ENCODE results near the gene LAMTOR2.
"Not testable (repeated sequence)": the region's sequence is repeated elsewhere in the genome, so short reads cannot be mapped to it uniquely, and the experiment has no call there.

Gene LAMTOR2

DNA sequence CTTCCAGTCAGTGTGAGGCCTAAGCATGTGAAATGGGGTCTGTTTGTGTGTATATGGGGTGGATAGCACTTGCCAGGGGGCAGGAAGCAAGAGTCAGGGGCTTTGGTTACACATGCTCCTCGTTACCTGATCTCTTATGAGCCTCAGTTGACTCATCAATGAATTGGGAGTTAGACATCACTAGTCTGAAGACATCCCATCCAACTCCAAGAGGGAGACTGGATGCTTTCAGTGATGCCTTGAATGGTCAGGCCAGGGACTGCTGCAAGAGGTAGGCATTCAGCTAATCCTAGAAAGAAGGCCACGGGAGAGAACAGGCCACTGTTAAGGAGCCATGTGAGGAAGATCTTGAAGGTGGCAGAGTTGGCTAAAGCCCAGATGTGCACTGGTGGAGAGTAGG lies 12.7 kb downstream of the LAMTOR2 start:
- Histone ChIP-seq H2BK5ac (ENCODE audit: low read length) (no peak overlapping the region), H3K4me3 (ENCODE audit: low read length in 2 of 2) (no peak overlapping the region), H2AFZ (ENCODE audit: low read length) (no peak overlapping the region), H3K4me2 (ENCODE audit: insufficient read depth, low read length, poor library complexity, severe bottlenecking) (no peak overlapping the region), H3K27me3 (ENCODE audit: control insufficient read depth in 3 of 3, insufficient read depth in 3 of 3, low read depth in 1 of 3, low read length in 3 of 3) (no peaks in the 10 kb centered on the region), H4K8ac (ENCODE audit: low read depth, low read length) (no peak overlapping the region), H2BK15ac (ENCODE audit: low read length) (no peak overlapping the region), H2AK5ac (ENCODE audit: low read depth, low read length) (no peak overlapping the region), H4K91ac (ENCODE audit: low read depth, low read length, poor library complexity) (no peak overlapping the region), H2BK120ac (ENCODE audit: low read depth, low read length) (no peak overlapping the region), H3K9me3 (replicated peaks in 1 of 2; ENCODE audit: control insufficient read depth in 2 of 2, insufficient read depth in 1 of 2, low read depth in 1 of 2, low read length in 2 of 2) (no peaks in the 10 kb centered on the region), H3K79me1 (ENCODE audit: low read depth, low read length) (peaks cover 1% of the 10 kb centered on the region), H3K4ac (ENCODE audit: low read length) (no peak overlapping the region), H3K14ac (ENCODE audit: low read length) (no peak overlapping the region), H3K9ac (ENCODE audit: low read depth, low read length, poor library complexity) (no peak overlapping the region), H2BK12ac (ENCODE audit: low read length) (no peak overlapping the region), H3K18ac (ENCODE audit: low read length) (no peak overlapping the region), H3K23ac (ENCODE audit: low read depth, low read length, poor library complexity) (no peak overlapping the region), H3K27ac (replicated peaks; ENCODE audit: low read length) (no peak overlapping the region), H3K4me1 (ENCODE audit: control insufficient read depth in 2 of 2, insufficient read depth in 1 of 2, low read depth in 1 of 2, low read length in 2 of 2) (peaks cover 10 to 18% of the 10 kb centered on the region in 2 donors), H3K36me3 (replicated peaks in 1 of 2; ENCODE audit: control insufficient read depth in 2 of 2, insufficient read depth in 2 of 2, low read length in 2 of 2) (peaks cover 0 to 7% of the 10 kb centered on the region in 2 donors)
- no CpG with 5 or more reads among the region's 2 CpGs for WGBS, 2 donors (ENCODE audit: extremely low coverage in 2 of 2, insufficient read length in 2 of 2, insufficient replicate concordance in 1 of 2)
- no peak for DNase-seq (ENCODE audit: low spot score)

DNA sequence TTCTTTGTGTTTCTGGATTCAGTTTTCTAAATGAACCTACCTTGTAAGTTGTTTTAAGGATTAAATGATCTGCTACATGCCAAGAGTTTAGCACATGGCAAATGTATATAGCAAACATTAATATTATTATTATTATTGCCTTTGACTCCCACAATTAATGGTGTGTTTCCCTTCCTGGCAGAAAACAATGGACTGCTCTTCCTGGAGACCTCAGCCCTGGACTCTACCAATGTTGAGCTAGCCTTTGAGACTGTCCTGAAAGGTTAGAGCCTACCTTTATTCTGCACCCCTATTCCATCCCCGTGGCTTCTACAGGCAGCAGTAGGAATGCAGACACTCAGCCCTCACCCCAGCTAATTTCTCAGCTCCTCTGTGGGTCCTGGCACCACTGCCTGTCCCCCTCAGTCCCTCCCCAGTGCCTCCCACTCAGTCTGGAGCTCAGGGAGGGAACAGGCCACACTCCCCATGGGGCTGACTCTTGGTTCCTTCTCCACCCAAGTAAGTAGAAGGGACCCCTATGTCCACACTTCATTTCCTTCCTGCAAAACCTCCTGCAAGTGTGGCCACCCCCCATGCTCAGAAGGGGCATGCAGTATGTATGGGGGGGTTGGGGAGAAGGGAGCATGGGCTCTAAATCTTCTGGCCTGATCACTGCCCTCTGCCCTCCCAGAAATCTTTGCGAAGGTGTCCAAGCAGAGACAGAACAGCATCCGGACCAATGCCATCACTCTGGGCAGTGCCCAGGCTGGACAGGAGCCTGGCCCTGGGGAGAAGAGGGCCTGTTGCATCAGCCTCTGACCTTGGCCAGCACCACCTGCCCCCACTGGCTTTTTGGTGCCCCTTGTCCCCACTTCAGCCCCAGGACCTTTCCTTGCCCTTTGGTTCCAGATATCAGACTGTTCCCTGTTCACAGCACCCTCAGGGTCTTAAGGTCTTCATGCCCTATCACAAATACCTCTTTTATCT lies 15.2 kb downstream of the LAMTOR2 start:
- peaks cover 6% of the 10 kb centered on the region for H3K79me1 ChIP-seq (ENCODE audit: low read depth, low read length)
- no peak overlapping the region for H2BK12ac ChIP-seq (ENCODE audit: low read length)
- no peak for DNase-seq (ENCODE audit: low spot score)
- H4K91ac ChIP-seq (ENCODE audit: low read depth, low read length, poor library complexity): no peak overlapping the region
- peak overlapping the region; percentile 16 for H2AK5ac ChIP-seq (ENCODE audit: low read depth, low read length)
- H3K9me3 ChIP-seq (replicated peaks in 1 of 2; ENCODE audit: control insufficient read depth in 2 of 2, insufficient read depth in 1 of 2, low read depth in 1 of 2, low read length in 2 of 2): no peaks in the 10 kb centered on the region
- no peak overlapping the region for H3K14ac ChIP-seq (ENCODE audit: low read length)
- H3K4ac ChIP-seq (ENCODE audit: low read length): no peak overlapping the region
- peaks cover 27 to 34% of the 10 kb centered on the region in 2 donors for H3K4me1 ChIP-seq (ENCODE audit: control insufficient read depth in 2 of 2, insufficient read depth in 1 of 2, low read depth in 1 of 2, low read length in 2 of 2)
- peak overlapping the region; percentile 78 for H3K18ac ChIP-seq (ENCODE audit: low read length)
- no peak overlapping the region for H2BK120ac ChIP-seq (ENCODE audit: low read depth, low read length)
- H3K4me2 ChIP-seq (ENCODE audit: insufficient read depth, low read length, poor library complexity, severe bottlenecking): no peak overlapping the region
- H3K9ac ChIP-seq (ENCODE audit: low read depth, low read length, poor library complexity): no peak overlapping the region
- H3K27me3 ChIP-seq (ENCODE audit: control insufficient read depth in 3 of 3, insufficient read depth in 3 of 3, low read depth in 1 of 3, low read length in 3 of 3): no peaks in the 10 kb centered on the region
- H3K4me3 ChIP-seq (ENCODE audit: low read length in 2 of 2): no peak overlapping the region
- no peak overlapping the region for H3K23ac ChIP-seq (ENCODE audit: low read depth, low read length, poor library complexity)
- no peak overlapping the region for H2BK15ac ChIP-seq (ENCODE audit: low read length)
- WGBS, 2 donors (ENCODE audit: extremely low coverage in 2 of 2, insufficient read length in 2 of 2, insufficient replicate concordance in 1 of 2): no CpG with 5 or more reads among the region's 3 CpGs
- H4K8ac ChIP-seq (ENCODE audit: low read depth, low read length): no peak overlapping the region
- H3K27ac ChIP-seq (replicated peaks; ENCODE audit: low read length): peak overlapping the region; percentile 44
- no peak overlapping the region for H2AFZ ChIP-seq (ENCODE audit: low read length)
- peaks cover 2 to 32% of the 10 kb centered on the region in 2 donors for H3K36me3 ChIP-seq (replicated peaks in 1 of 2; ENCODE audit: control insufficient read depth in 2 of 2, insufficient read depth in 2 of 2, low read length in 2 of 2)
- no peak overlapping the region for H2BK5ac ChIP-seq (ENCODE audit: low read length)

DNA sequence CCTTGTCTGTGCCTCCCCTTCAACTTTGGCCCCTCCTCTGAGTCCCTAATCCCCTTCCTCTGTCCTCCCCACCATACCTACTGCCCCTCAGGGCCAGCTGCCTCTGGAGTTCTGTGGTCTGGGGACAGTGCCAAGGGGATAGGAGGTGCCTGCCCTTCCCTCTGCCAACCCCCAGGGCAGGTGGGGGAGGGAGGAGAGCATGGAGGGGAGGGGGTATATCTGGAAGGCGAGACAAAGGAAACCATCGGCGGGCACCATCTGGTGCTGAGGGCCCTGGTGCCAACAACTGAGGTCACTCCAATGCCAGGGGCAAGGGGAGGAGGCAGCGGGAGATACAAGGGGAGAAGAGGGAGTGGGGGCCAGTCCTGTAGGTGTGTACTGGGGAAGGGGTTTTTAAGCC lies 16.0 kb downstream of the LAMTOR2 start:
- Histone ChIP-seq H2AK5ac (ENCODE audit: low read depth, low read length) (no peak overlapping the region), H3K27me3 (ENCODE audit: control insufficient read depth in 3 of 3, insufficient read depth in 3 of 3, low read depth in 1 of 3, low read length in 3 of 3) (no peaks in the 10 kb centered on the region), H3K14ac (ENCODE audit: low read length) (no peak overlapping the region), H3K9ac (ENCODE audit: low read depth, low read length, poor library complexity) (peak overlapping the region; percentile 45), H3K4me3 (ENCODE audit: low read length in 2 of 2) (no peak overlapping the region), H3K36me3 (replicated peaks in 1 of 2; ENCODE audit: control insufficient read depth in 2 of 2, insufficient read depth in 2 of 2, low read length in 2 of 2) (peaks cover 5 to 40% of the 10 kb centered on the region in 2 donors), H2BK12ac (ENCODE audit: low read length) (no peak overlapping the region), H3K4me1 (ENCODE audit: control insufficient read depth in 2 of 2, insufficient read depth in 1 of 2, low read depth in 1 of 2, low read length in 2 of 2) (peaks cover 31 to 42% of the 10 kb centered on the region in 2 donors), H2BK15ac (ENCODE audit: low read length) (no peak overlapping the region), H4K8ac (ENCODE audit: low read depth, low read length) (no peak overlapping the region), H3K18ac (ENCODE audit: low read length) (peak overlapping the region; percentile 81), H3K4ac (ENCODE audit: low read length) (no peak overlapping the region), H2BK120ac (ENCODE audit: low read depth, low read length) (no peak overlapping the region), H3K9me3 (replicated peaks in 1 of 2; ENCODE audit: control insufficient read depth in 2 of 2, insufficient read depth in 1 of 2, low read depth in 1 of 2, low read length in 2 of 2) (no peaks in the 10 kb centered on the region), H2AFZ (ENCODE audit: low read length) (no peak overlapping the region), H3K23ac (ENCODE audit: low read depth, low read length, poor library complexity) (peak overlapping the region; percentile 34), H2BK5ac (ENCODE audit: low read length) (no peak overlapping the region), H3K27ac (replicated peaks; ENCODE audit: low read length) (no peak overlapping the region), H4K91ac (ENCODE audit: low read depth, low read length, poor library complexity) (no peak overlapping the region), H3K4me2 (ENCODE audit: insufficient read depth, low read length, poor library complexity, severe bottlenecking) (peak overlapping the region; percentile 19), H3K79me1 (ENCODE audit: low read depth, low read length) (peaks cover 6% of the 10 kb centered on the region)
- no peak for DNase-seq (ENCODE audit: low spot score)
- no CpG with 5 or more reads among the region's 4 CpGs for WGBS, 2 donors (ENCODE audit: extremely low coverage in 2 of 2, insufficient read length in 2 of 2, insufficient replicate concordance in 1 of 2)

GRCh38 chr1:156071332-156071816 lies 16.8 kb downstream of the LAMTOR2 start:
- H3K4ac ChIP-seq (ENCODE audit: low read length); H3K9ac ChIP-seq (ENCODE audit: low read depth, low read length, poor library complexity); H3K4me2 ChIP-seq (ENCODE audit: insufficient read depth, low read length, poor library complexity, severe bottlenecking); H3K9me3 ChIP-seq (replicated peaks in 1 of 2; ENCODE audit: control insufficient read depth in 2 of 2, insufficient read depth in 1 of 2, low read depth in 1 of 2, low read length in 2 of 2); H2AK5ac ChIP-seq (ENCODE audit: low read depth, low read length); H3K18ac ChIP-seq (ENCODE audit: low read length); DNase-seq (ENCODE audit: low spot score); H4K91ac ChIP-seq (ENCODE audit: low read depth, low read length, poor library complexity); H4K8ac ChIP-seq (ENCODE audit: low read depth, low read length); H2BK15ac ChIP-seq (ENCODE audit: low read length); H2BK12ac ChIP-seq (ENCODE audit: low read length); H2BK120ac ChIP-seq (ENCODE audit: low read depth, low read length); H2AFZ ChIP-seq (ENCODE audit: low read length); H3K4me3 ChIP-seq (ENCODE audit: low read length in 2 of 2); H3K14ac ChIP-seq (ENCODE audit: low read length); H3K27me3 ChIP-seq (ENCODE audit: control insufficient read depth in 3 of 3, insufficient read depth in 3 of 3, low read depth in 1 of 3, low read length in 3 of 3); H3K79me1 ChIP-seq (ENCODE audit: low read depth, low read length); H2BK5ac ChIP-seq (ENCODE audit: low read length); H3K23ac ChIP-seq (ENCODE audit: low read depth, low read length, poor library complexity): not testable (repeated sequence)
- H3K36me3 ChIP-seq (replicated peaks in 1 of 2; ENCODE audit: control insufficient read depth in 2 of 2, insufficient read depth in 2 of 2, low read length in 2 of 2): peaks cover 5 to 48% of the 10 kb centered on the region in 2 donors
- H3K27ac ChIP-seq (replicated peaks; ENCODE audit: low read length): peak overlapping the region; percentile 41
- peaks cover 36 to 44% of the 10 kb centered on the region in 2 donors for H3K4me1 ChIP-seq (ENCODE audit: control insufficient read depth in 2 of 2, insufficient read depth in 1 of 2, low read depth in 1 of 2, low read length in 2 of 2)
- no CpG with 5 or more reads among the region's 7 CpGs for WGBS, 2 donors (ENCODE audit: extremely low coverage in 2 of 2, insufficient read length in 2 of 2, insufficient replicate concordance in 1 of 2)

Data from neuronal stem cell (in vitro differentiated cells).